Muscle of leg (tissue), 11 donors: ENCODE data around the gene CCDC27. TPM values are rescaled to one million over a fixed set of nuclear protein-coding genes. Genes with fewer than 3 reads are reported as not detected.

Experiments
- DNase-seq: peaks from one replicate; pipeline ENCODE4 v3.0.0; 2013
- H3K27ac ChIP-seq: one replicate; pipeline ENCODE4 v1.5.1; 2013; ENCODE audit warnings: mild to moderate bottlenecking, low read length, control low read depth
- H3K27me3 ChIP-seq: one replicate; pipeline ENCODE4 v1.6.1; 2013; ENCODE audit warnings: low read length; ENCODE audit not compliant: control insufficient read depth, insufficient read depth
- H3K36me3 ChIP-seq: one replicate; pipeline ENCODE4 v1.6.1; 2013; ENCODE audit warnings: low read length; ENCODE audit not compliant: control insufficient read depth, insufficient read depth
- H3K4me1 ChIP-seq: one replicate; pipeline ENCODE4 v1.6.1; 2013; ENCODE audit warnings: low read length; ENCODE audit not compliant: control insufficient read depth, insufficient read depth
- H3K4me3 ChIP-seq: one replicate; pipeline ENCODE4 v1.5.1; 2013; ENCODE audit warnings: low read length, control low read depth
- H3K9me3 ChIP-seq: replicated peaks from 2 replicates; pipeline ENCODE4 v1.6.1; 2013; ENCODE audit warnings: low read depth, low read length; ENCODE audit not compliant: control insufficient read depth
- WGBS: methylation state at CpG from one replicate; pipeline ENCODE4 v1.1.5; 2013; ENCODE audit warnings: missing lambda C conversion rate; ENCODE audit not compliant: insufficient coverage; 5-methylcytosine and 5-hydroxymethylcytosine counted together
- polyA plus RNA-seq, 8 donors: library from polyadenylated mRNA; unstranded; fragments of 120-200 nt; gene quantifications; one replicate each; pipeline versions ENCODE4 v1.2.1 to v1.2.3, GENCODE V29; 2013; ENCODE audit warnings: inconsistent platforms in 1 of 8, low replicate concordance in 1 of 8; ENCODE audit not compliant: insufficient read length in 8 of 8, insufficient read depth in 1 of 8
- total RNA-seq: library from RNA; stranded (reverse); fragments of 120-200 nt; gene quantifications from one replicate; pipeline ENCODE4 v1.2.4, GENCODE V29; 2013

Gene CCDC27
- total and polyA plus RNA-seq, 9 donors: 0.07 to 0.18 (median 0.10) TPM; not detected in 1

DNA sequence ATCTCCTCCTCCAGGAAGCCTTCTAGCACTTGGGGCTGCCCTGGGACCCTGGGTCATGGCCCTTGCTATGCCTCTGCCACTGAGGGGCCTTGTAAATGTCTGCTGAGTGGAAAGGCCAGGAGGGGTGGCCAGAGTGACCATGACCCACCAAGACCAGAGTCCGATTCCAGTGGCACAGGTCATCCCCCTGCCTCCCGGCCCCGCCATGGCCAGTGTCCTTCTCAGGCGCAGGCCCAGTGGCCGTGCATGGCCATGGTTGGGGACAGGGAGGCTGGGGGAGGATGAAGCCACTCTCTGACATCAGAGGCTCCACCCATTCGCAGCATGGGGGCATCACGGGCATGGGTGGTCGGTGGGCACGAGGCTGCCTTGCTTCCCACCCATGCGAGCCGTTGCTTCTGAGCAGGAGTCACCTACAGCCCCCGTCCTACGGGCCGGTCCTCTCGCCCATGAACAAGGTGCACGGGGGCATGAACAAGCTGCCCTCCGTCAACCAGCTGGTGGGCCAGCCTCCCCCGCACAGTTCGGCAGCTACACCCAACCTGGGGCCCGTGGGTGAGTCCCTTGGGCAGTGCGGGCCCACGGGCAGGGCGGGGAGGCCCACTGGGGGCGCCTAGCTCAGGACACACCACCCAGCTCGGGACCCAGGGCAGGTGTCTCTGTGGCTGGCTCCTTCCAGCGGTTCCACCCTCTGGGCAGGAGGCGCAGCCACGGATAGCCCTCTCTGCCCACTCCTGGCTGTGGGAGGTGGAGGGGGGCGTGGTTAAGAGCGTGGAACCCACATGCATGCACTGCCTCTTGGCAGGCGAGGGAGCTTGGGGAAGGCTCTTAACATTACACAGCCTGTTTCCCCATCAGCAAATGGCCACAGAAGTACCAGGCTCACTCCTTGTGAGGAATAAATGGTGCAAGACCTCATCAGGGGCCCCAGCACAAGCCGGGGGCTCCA lies 22.4 kb upstream of the CCDC27 start:
- H3K27ac ChIP-seq: no peak overlapping the region
- no peak overlapping the region for H3K4me3 ChIP-seq
- 83% methylated on average over 26 of the region's 32 CpGs for WGBS
- no peaks in the 10 kb centered on the region for H3K9me3 ChIP-seq
- H3K36me3 ChIP-seq: peaks cover 9% of the 10 kb centered on the region
- peaks cover 12% of the 10 kb centered on the region for H3K27me3 ChIP-seq
- peaks cover 40% of the 10 kb centered on the region for H3K4me1 ChIP-seq
- no peak for DNase-seq

GRCh38 chr1:3730543-3731247 lies 21.6 kb upstream of the CCDC27 start:
- H3K9me3 ChIP-seq: no peaks in the 10 kb centered on the region
- no peak for DNase-seq
- 74% methylated on average over 25 of the region's 25 CpGs for WGBS
- peaks cover 12% of the 10 kb centered on the region for H3K27me3 ChIP-seq
- H3K27ac ChIP-seq: no peak overlapping the region
- H3K4me1 ChIP-seq: peaks cover 48% of the 10 kb centered on the region
- H3K4me3 ChIP-seq: no peak overlapping the region
- peaks cover 12% of the 10 kb centered on the region for H3K36me3 ChIP-seq

DNA sequence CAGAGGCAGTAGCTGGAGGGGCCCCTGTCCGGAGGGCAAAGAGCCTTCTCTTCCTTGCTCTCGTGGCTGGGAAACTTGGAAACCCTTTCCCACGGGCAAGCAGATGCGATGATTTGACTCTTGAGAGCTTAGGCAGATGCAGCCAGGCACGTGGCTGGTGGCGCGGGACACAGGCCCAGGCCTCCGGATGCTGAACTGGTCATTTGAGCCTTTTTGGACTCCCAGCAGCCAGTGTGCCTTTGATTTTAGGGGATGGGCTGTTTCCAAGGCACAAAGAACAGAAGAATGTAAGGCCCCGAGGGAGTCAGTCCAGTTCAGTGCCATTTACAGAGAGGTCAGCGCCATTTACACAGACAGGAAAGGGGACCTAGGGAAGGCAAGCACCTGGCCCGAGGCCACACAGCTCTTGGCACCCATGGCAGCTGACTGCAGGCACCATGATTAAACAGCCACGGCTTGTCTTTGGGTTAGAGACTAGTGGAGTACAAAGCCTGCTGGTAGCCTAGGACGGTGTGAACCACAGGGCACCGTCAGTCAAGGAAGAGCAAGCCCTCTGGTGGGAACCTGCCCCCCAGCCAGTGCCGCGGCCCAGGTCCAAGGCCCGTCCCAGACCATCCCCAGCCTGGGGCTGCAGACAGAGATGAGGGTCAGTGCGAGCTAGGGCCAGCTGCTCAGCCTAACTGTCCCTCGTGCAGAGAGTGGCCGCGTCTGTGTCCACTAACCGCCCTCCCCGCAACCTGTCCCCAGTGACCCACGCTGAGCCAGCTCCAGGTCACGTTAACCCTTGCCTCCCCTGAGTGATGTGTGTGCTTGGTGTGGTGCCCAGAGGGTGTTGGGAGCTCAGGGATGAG lies 20.4 kb upstream of the CCDC27 start:
- Histone ChIP-seq H3K27me3 (peaks cover 12% of the 10 kb centered on the region), H3K4me3 (no peak overlapping the region), H3K27ac (no peak overlapping the region), H3K36me3 (peaks cover 20% of the 10 kb centered on the region), H3K9me3 (no peaks in the 10 kb centered on the region), H3K4me1 (peaks cover 58% of the 10 kb centered on the region)
- DNase-seq: peak; percentile 66
- WGBS: 24% methylated on average over 19 of the region's 25 CpGs

- Histone ChIP-seq H3K27ac (no peak overlapping the region), H3K4me3 (no peak overlapping the region), H3K36me3 (peaks cover 23% of the 10 kb centered on the region), H3K9me3 (no peaks in the 10 kb centered on the region), H3K27me3 (peaks cover 12% of the 10 kb centered on the region), H3K4me1 (peaks cover 60% of the 10 kb centered on the region)
- WGBS: 14% methylated on average over 34 of the region's 37 CpGs
- no peak for DNase-seq
Measured at GRCh38 chr1:3732434-3733093, 19.7 kb upstream of the CCDC27 start.

GRCh38 chr1:3733094-3733882 lies 19.0 kb upstream of the CCDC27 start:
- no peak for DNase-seq
- Histone ChIP-seq H3K36me3 (peaks cover 27% of the 10 kb centered on the region), H3K27me3 (peaks cover 12% of the 10 kb centered on the region), H3K27ac (no peak overlapping the region), H3K9me3 (no peaks in the 10 kb centered on the region), H3K4me3 (no peak overlapping the region), H3K4me1 (peaks cover 60% of the 10 kb centered on the region)
- 57% methylated on average over 16 of the region's 29 CpGs for WGBS

- DNase-seq: no peak
- H3K36me3 ChIP-seq: peaks cover 35% of the 10 kb centered on the region
- no peak overlapping the region for H3K4me3 ChIP-seq
- H3K27ac ChIP-seq: no peak overlapping the region
- peaks cover 60% of the 10 kb centered on the region for H3K4me1 ChIP-seq
- H3K27me3 ChIP-seq: peaks cover 12% of the 10 kb centered on the region
- no peaks in the 10 kb centered on the region for H3K9me3 ChIP-seq
- WGBS: 94% methylated on average over 10 of the region's 17 CpGs
Measured at GRCh38 chr1:3733883-3734589, 18.2 kb upstream of the CCDC27 start.

DNA sequence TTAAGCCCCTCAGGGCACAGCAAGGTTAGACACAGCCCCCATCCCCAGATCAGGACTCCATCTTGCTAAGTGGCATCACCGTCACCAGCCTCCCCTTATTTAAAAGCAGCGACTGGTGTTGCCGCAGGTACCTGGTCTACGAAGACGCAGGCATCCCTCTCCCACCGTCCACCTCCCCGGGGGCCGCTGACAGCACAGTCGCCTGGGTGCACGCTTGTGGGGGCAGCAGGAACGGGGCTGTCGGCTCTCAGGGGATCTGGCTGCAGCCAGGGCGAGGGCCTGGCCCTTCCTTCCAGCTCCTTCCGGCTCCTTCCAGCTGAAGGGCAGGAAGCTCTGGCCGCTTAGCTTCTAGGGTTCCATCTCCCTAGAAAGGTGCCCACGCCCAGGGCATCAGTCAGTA lies 17.6 kb upstream of the CCDC27 start:
- H3K36me3 ChIP-seq: peaks cover 41% of the 10 kb centered on the region
- 96% methylated on average over 15 of the region's 16 CpGs for WGBS
- DNase-seq: no peak
- H3K4me3 ChIP-seq: no peak overlapping the region
- H3K9me3 ChIP-seq: no peaks in the 10 kb centered on the region
- H3K27me3 ChIP-seq: peaks cover 12% of the 10 kb centered on the region
- no peak overlapping the region for H3K27ac ChIP-seq
- H3K4me1 ChIP-seq: peaks cover 60% of the 10 kb centered on the region

- 75% methylated on average over 9 of the region's 12 CpGs for WGBS
- Histone ChIP-seq H3K27me3 (peaks cover 11% of the 10 kb centered on the region), H3K4me1 (peaks cover 63% of the 10 kb centered on the region), H3K27ac (peak overlapping the region; percentile 70), H3K4me3 (no peak overlapping the region), H3K36me3 (peaks cover 46% of the 10 kb centered on the region), H3K9me3 (no peaks in the 10 kb centered on the region)
- peak; percentile 72 for DNase-seq
Measured at GRCh38 chr1:3735027-3735681, 17.1 kb upstream of the CCDC27 start.
